ENCODE measurements around the gene RIPOR3. TPM values are rescaled to one million over a fixed set of nuclear protein-coding genes. Genes with fewer than 3 reads are reported as not detected.

Gene RIPOR3
- total RNA-seq, 2 experiments from 2014 or later: 0.53 TPM; not detected in 1

DNA sequence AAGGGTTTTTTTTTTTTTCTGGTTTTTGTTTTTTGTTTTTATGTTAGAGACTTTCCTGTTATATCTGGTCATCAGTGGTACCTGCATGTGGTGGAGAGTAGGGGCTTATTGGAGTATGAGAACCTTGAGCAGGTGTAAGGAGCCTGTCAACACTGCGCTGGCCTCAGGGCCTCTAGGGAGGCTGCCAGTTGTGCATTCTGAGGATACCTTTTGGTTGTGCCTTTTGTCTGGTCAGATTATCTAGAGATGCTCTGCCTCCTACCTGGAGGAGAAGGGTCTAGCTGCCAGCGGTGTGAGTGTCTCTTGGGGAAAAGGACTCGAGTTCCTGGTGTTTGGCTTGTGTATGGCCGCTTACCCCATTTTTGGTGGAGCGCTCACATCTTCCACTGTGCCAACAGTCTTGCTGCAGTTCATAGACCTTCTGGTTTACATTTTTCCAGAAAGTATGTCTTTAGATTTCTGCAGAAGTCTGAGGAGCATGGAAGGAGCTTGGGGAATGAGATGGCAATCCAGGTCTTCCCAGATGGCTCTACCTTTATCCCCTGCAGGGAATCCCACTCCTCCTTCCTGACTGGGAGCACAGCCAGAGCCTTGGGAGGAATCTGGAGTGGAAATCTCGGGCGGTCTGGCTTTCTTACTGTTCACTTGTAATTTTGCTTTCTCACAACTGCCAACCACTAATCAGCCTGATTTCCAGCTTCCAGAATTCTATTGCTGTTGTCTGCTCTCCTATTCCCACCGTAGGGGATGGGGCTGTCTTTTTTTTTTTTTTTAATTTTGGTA, 131.3 kb downstream of the RIPOR3 start:
- DNase-seq (ENCODE audit: low spot score): no peak
- TF ChIP-seq EZH2phosphoT487 (IDR thresholded peaks at IDR 0.05; ENCODE audit: borderline replicate concordance, low read depth, low read length): no peak
- TF ChIP-seq, protein P1, sequence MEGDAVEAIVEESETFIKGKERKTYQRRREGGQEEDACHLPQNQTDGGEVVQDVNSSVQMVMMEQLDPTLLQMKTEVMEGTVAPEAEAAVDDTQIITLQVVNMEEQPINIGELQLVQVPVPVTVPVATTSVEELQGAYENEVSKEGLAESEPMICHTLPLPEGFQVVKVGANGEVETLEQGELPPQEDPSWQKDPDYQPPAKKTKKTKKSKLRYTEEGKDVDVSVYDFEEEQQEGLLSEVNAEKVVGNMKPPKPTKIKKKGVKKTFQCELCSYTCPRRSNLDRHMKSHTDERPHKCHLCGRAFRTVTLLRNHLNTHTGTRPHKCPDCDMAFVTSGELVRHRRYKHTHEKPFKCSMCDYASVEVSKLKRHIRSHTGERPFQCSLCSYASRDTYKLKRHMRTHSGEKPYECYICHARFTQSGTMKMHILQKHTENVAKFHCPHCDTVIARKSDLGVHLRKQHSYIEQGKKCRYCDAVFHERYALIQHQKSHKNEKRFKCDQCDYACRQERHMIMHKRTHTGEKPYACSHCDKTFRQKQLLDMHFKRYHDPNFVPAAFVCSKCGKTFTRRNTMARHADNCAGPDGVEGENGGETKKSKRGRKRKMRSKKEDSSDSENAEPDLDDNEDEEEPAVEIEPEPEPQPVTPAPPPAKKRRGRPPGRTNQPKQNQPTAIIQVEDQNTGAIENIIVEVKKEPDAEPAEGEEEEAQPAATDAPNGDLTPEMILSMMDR (conservative IDR thresholded peaks at IDR 0.05; ENCODE audit: low read length): no peak
- ChIA-PET POLR2A (interaction anchor here (1.0 kb wide), 1 partner anchor 12 kb away, joined by 3 read pairs; no protein-coding TSS in a partner anchor), CTCF (ENCODE audit: unreplicated experiment) (no interaction called here)
- Histone ChIP-seq H3K27ac (ENCODE audit: low read depth, low read length, poor library complexity, severe bottlenecking) (no peak overlapping the region), H3K36me3 (ENCODE audit: insufficient read depth, low read length) (peaks cover 15% of the 10 kb centered on the region; the same call in 1 of the 2 replicates), H3K4me1 (ENCODE audit: insufficient read depth, low read length, poor library complexity, severe bottlenecking) (no peaks in the 10 kb centered on the region), H3K79me2 (ENCODE audit: insufficient read depth, low read depth, low read length) (no peaks in the 10 kb centered on the region), H3K9me2 (ENCODE audit: insufficient read depth, low read length) (no peaks in the 10 kb centered on the region), H3K4me3 (ENCODE audit: low read depth, low read length, poor library complexity, severe bottlenecking) (no peak overlapping the region), H4K20me1 (ENCODE audit: insufficient read depth, low read length) (no peaks in the 10 kb centered on the region), H2AFZ (ENCODE audit: low read length) (no peak overlapping the region), H3K4me2 (ENCODE audit: low read length) (no peak overlapping the region), H3K9me3 (ENCODE audit: low read length) (no peaks in the 10 kb centered on the region)
- intact Hi-C loops (cut with micrococcal nuclease; ENCODE audit: unreplicated experiment): no loop called here
- BruUV-seq (replicated peaks): no TSS peak

DNA sequence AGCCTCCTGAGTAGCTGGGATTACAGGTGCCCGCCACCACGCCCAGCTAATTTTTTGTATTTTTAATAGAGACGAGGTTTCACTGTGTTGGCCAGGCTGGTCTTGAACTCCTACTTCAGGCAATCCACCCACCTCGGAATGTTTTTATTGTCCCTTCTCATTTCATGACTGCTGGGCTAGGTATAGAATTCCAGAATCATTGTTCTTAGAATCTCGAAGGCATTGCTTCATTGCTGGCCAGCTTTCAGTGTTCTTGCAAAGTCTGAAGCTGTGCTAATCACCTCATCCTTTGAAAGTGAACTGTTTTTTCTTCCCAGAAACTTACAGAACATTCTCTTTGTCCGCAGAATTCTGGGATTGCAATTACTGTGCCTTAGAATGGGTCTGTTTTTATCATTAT, 132.2 kb downstream of the RIPOR3 start:
- no peak overlapping the region for H3K4me3 ChIP-seq (ENCODE audit: low read depth, low read length, poor library complexity, severe bottlenecking)
- no peak for DNase-seq (ENCODE audit: low spot score)
- no peak overlapping the region for H3K27ac ChIP-seq (ENCODE audit: low read depth, low read length, poor library complexity, severe bottlenecking)
- H3K36me3 ChIP-seq (ENCODE audit: insufficient read depth, low read length): 0 out of 2 replicates have a peak, but pooled peaks cover 11% of the 10 kb centered on the region
- BruUV-seq (replicated peaks): no TSS peak
- POLR2A ChIA-PET: interaction anchor here (1.0 kb wide), 1 partner anchor 11 kb away, joined by 3 read pairs; no protein-coding TSS in a partner anchor
- intact Hi-C loops (cut with micrococcal nuclease; ENCODE audit: unreplicated experiment): no loop called here
- no peaks in the 10 kb centered on the region for H3K4me1 ChIP-seq (ENCODE audit: insufficient read depth, low read length, poor library complexity, severe bottlenecking)
- no peaks in the 10 kb centered on the region for H4K20me1 ChIP-seq (ENCODE audit: insufficient read depth, low read length)
- no peaks in the 10 kb centered on the region for H3K9me3 ChIP-seq (ENCODE audit: low read length)
- H3K79me2 ChIP-seq (ENCODE audit: insufficient read depth, low read depth, low read length): no peaks in the 10 kb centered on the region
- H3K4me2 ChIP-seq (ENCODE audit: low read length): no peak overlapping the region
- no peaks in the 10 kb centered on the region for H3K9me2 ChIP-seq (ENCODE audit: insufficient read depth, low read length)
- CTCF ChIA-PET (ENCODE audit: unreplicated experiment): no interaction called here
- no peak overlapping the region for H2AFZ ChIP-seq (ENCODE audit: low read length)
- TF ChIP-seq, protein P1 (conservative IDR thresholded peaks at IDR 0.05; ENCODE audit: low read length): no peak
- no peak for TF ChIP-seq EZH2phosphoT487 (IDR thresholded peaks at IDR 0.05; ENCODE audit: borderline replicate concordance, low read depth, low read length)

DNA sequence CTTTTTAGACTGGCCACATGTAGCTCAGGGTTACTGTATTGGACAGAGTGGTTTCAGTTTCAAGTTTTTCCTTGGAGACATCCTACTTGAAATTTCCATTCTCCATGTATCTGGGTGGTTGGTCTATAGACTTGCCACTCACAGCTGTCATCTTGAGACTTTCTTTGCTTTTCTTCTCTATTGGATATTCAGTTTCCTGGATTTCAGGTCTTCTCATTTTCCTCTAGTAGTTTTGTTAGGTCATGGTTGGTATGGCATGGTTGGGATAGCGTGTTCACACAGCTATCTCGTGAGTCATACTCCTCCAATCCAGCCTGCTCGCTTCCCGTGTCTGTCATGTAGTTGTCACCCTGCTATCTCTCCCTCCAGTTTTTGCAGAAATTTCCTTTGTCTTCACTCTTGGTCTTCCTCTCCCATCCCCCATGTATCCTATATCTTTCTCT, 132.8 kb downstream of the RIPOR3 start:
- no peaks in the 10 kb centered on the region for H3K79me2 ChIP-seq (ENCODE audit: insufficient read depth, low read depth, low read length)
- BruUV-seq (replicated peaks): no TSS peak
- no peaks in the 10 kb centered on the region for H3K9me2 ChIP-seq (ENCODE audit: insufficient read depth, low read length)
- CTCF ChIA-PET (ENCODE audit: unreplicated experiment): no interaction called here
- 0 out of 2 replicates have a peak, but pooled peaks cover 11% of the 10 kb centered on the region for H3K36me3 ChIP-seq (ENCODE audit: insufficient read depth, low read length)
- H3K4me3 ChIP-seq (ENCODE audit: low read depth, low read length, poor library complexity, severe bottlenecking): no peak overlapping the region
- no peak overlapping the region for H3K27ac ChIP-seq (ENCODE audit: low read depth, low read length, poor library complexity, severe bottlenecking)
- DNase-seq (ENCODE audit: low spot score): no peak
- intact Hi-C loops (cut with micrococcal nuclease; ENCODE audit: unreplicated experiment): no loop called here
- H3K4me2 ChIP-seq (ENCODE audit: low read length): no peak overlapping the region
- no peaks in the 10 kb centered on the region for H3K9me3 ChIP-seq (ENCODE audit: low read length)
- H3K4me1 ChIP-seq (ENCODE audit: insufficient read depth, low read length, poor library complexity, severe bottlenecking): no peaks in the 10 kb centered on the region
- POLR2A ChIA-PET: no interaction called here
- TF ChIP-seq, protein P1 (conservative IDR thresholded peaks at IDR 0.05; ENCODE audit: low read length): no peak
- TF ChIP-seq EZH2phosphoT487 (IDR thresholded peaks at IDR 0.05; ENCODE audit: borderline replicate concordance, low read depth, low read length): no peak
- H2AFZ ChIP-seq (ENCODE audit: low read length): no peak overlapping the region
- no peaks in the 10 kb centered on the region for H4K20me1 ChIP-seq (ENCODE audit: insufficient read depth, low read length)

Measured in OCI-LY7 (cell line).